GM12873 (cell line): ENCODE data around the gene TEX13A.

Experiments used
- CTCF ChIP-seq: IDR thresholded peaks from 2 replicates; pipeline ENCODE4 v1.5.1; 2012; ENCODE audit warnings: low read depth, mild to moderate bottlenecking, moderate library complexity, low read length, control low read depth; ENCODE audit not compliant: insufficient read depth; ENCODE audit errors: missing control alignments

The TEX13A gene, protein sequence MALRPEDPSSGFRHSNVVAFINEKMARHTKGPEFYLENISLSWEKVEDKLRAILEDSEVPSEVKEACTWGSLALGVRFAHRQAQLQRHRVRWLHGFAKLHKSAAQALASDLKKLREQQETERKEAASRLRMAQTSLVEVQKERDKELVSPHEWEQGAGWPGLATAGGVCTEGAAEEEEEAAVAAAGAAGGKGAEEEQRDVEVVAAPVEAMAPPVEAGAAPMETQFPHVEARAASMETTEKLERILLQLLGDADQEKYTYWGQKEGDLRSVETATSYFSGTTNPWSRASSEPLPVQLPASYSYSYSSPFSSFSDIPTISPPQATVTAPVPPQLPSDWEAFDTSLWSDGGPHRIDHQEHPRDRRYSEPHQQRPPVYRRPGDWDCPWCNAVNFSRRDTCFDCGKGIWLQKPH

DNA sequence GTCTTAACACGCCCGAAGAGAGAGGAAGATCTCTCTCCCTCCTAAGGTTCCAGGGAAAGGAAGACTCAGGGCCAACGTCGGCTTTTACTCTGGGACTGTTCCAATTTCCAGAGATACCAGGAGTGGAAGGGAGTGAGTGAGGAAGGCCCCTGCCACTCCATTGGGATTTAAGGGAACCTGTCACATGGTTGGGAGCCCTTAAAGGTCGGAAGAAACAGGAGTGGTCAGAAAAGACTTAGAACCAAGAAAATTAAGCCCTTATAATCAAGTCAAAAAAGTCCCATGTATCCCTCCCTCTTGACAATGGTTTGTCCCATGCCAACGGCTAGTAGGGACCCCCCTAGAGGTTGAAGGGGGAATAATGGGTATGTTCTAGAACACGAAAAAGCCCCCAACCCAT, at the start of gene TEX13A:
Gene TEX13A (minus strand): TSS at position 59 of the 400 bp plus-strand sequence. CDS start 297 bp downstream, outside the sequence.
- no peak for TF ChIP-seq CTCF

- no peak for TF ChIP-seq CTCF
Measured at GRCh38 chrX:105269386-105269785, 48.9 kb upstream of the TEX13A start.

DNA sequence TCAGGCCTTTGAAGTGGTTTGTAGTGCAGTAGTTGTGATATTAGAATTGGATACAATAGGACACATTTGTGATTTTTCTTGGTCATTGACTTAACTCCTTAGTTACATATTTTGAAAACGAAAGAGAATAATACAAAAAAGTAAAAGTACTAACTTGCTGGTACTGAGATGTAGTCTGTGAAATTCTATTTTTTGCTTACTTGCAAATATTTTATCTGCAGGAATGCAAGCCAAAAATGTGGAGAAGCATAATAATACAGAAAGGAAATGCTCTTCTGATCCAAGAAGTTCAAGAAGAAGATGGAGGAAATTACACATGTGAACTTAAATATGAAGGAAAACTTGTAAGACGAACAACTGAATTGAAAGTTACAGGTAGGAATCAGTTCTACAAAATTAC, 46.7 kb upstream of the TEX13A start:
- TF ChIP-seq CTCF: no peak

DNA sequence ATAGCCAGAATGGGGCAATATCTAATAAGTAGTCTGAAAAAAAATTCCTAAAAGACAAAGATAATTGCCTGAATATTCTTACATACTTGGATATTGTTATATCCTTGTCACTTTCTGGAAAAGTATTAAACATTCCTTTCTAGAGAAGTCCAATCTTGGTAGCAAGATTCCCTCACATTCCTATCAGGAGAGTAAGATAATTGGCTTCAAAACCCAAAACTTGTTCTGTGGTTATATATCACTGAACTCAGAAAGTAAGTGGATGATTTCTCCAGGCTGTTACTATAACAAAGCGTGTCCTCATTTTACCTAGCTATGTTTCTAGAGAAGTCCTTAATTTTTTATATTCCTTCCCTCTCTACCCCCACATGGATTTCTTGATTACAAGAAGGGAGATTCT, 46.0 kb upstream of the TEX13A start:
- TF ChIP-seq CTCF: no peak

GRCh38 chrX:105265093-105265492, 44.6 kb upstream of the TEX13A start:
- TF ChIP-seq CTCF: no peak

DNA sequence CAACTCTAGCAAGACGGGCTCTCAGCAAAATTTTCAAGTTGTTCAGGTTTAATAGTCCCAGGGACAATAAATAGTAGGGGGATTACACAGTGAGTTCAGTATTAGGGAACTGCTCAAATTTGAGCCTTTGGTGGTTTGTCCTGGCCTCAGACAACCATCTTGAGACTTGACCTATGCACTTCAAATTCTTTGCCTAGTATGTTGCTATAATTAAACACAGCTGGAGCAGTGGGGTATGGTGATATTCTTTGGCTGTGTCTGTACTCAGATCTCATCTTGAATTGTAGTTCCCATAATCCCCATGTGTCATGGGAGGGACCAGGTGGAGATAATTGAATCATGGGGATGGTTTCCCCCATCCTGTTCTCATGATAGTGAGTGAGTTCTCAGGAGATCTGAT, 43.3 kb upstream of the TEX13A start:
- no peak for TF ChIP-seq CTCF

- TF ChIP-seq CTCF: no peak
Measured at GRCh38 chrX:105263171-105263570, 42.7 kb upstream of the TEX13A start.
